Ovary (tissue), 3 donors: ENCODE results near the gene GOLT1A.
"Not testable (repeated sequence)": the region's sequence is repeated elsewhere in the genome, so short reads cannot be mapped to it uniquely, and the experiment has no call there.

ENCODE experiments used
- CTCF ChIP-seq, 3 donors: fragments of 450-650 bp in 2 of 3; fragments of 200-600 bp in 1 of 3; IDR thresholded peaks; one replicate each; pipeline versions ENCODE4 v1.5.1 to v1.8.0; 2016 to 2022; ENCODE audit warnings: antibody characterized with exemption in 3 of 3, mild to moderate bottlenecking in 1 of 3
- EP300 ChIP-seq: sonication (generic); formaldehyde crosslinking; IDR thresholded peaks from one replicate; pipeline ENCODE4 v1.6.1; 2017; ENCODE audit warnings: antibody characterized with exemption
- POLR2A ChIP-seq: fragments of 450-650 bp; IDR thresholded peaks from one replicate; pipeline ENCODE4 v1.6.1; 2017; ENCODE audit warnings: antibody characterized with exemption, mild to moderate bottlenecking, moderate library complexity
- donor health status: DM: no; HTN: no; CAD: no.

GRCh38 chr1:204239401-204239800 lies 25.6 kb upstream of the GOLT1A start:
- not testable (repeated sequence) for TF ChIP-seq POLR2A; EP300; CTCF (IDR thresholded peaks at IDR 0.05)
